Measurements from ENCODE around the gene NCBP1. TPM values are rescaled to one million over a fixed set of nuclear protein-coding genes. Genes with fewer than 3 reads are reported as not detected.
"Not testable (repeated sequence)": the region's sequence is repeated elsewhere in the genome, so short reads cannot be mapped to it uniquely, and the experiment has no call there.

NCBP1 gene
- total RNA-seq, 1 donor from 2014 or later: 52.2 TPM

- no peak for DNase-seq (ENCODE audit: low read depth, low spot score)
- no peak overlapping the region for H3K27ac Mint-ChIP-seq (ENCODE audit: unreplicated experiment)
- no peaks in the 10 kb centered on the region for H3K36me3 Mint-ChIP-seq (ENCODE audit: low read depth)
- TF ChIP-seq CTCF (conservative IDR thresholded peaks at IDR 0.05): no peak
- no peaks in the 10 kb centered on the region for H3K9me3 Mint-ChIP-seq
- H3K4me1 Mint-ChIP-seq: peaks cover 41% of the 10 kb centered on the region
- peak overlapping the region; percentile 92 for H3K4me3 Mint-ChIP-seq
- H3K27me3 Mint-ChIP-seq (ENCODE audit: low read depth): peaks cover 3% of the 10 kb centered on the region
Measured at GRCh38 chr9:97697837-97698236, 64.2 kb downstream of the NCBP1 start.

GRCh38 chr9:97698865-97699264, 65.2 kb downstream of the NCBP1 start:
- Mint-ChIP-seq H3K27me3 (ENCODE audit: low read depth) (peaks cover 11% of the 10 kb centered on the region), H3K27ac (ENCODE audit: unreplicated experiment) (no peak overlapping the region), H3K9me3 (no peaks in the 10 kb centered on the region), H3K36me3 (ENCODE audit: low read depth) (no peaks in the 10 kb centered on the region), H3K4me1 (peaks cover 37% of the 10 kb centered on the region), H3K4me3 (no peak overlapping the region)
- no peak for TF ChIP-seq CTCF (conservative IDR thresholded peaks at IDR 0.05)
- no peak for DNase-seq (ENCODE audit: low read depth, low spot score)

DNA sequence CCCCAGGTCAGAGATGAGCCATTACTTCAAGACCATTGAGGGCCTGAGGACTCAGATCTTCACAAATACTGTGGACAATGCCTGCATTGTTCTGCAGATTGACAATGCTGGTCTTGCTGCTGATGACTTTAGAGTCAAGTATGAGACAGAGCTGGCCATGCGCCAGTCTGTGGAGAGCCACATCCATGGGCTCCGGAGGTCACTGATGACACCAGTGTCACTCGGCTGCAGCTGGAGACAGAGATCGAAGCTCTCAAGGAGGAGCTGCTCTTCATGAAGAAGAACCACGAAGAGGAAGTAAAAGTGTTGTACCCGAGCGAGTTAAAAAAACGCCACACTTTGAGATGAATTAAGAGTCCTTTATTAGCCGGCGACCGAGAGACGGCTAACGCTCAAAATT, 65.7 kb downstream of the NCBP1 start:
- DNase-seq (ENCODE audit: low read depth, low spot score); H3K27ac Mint-ChIP-seq (ENCODE audit: unreplicated experiment); H3K36me3 Mint-ChIP-seq (ENCODE audit: low read depth); H3K4me3 Mint-ChIP-seq; H3K9me3 Mint-ChIP-seq: not testable (repeated sequence)
- peaks cover 13% of the 10 kb centered on the region for H3K27me3 Mint-ChIP-seq (ENCODE audit: low read depth)
- peaks cover 33% of the 10 kb centered on the region for H3K4me1 Mint-ChIP-seq

- H3K27ac Mint-ChIP-seq (ENCODE audit: unreplicated experiment); H3K9me3 Mint-ChIP-seq; DNase-seq (ENCODE audit: low read depth, low spot score); H3K36me3 Mint-ChIP-seq (ENCODE audit: low read depth): not testable (repeated sequence)
- H3K4me1 Mint-ChIP-seq: peaks cover 28% of the 10 kb centered on the region
- peak overlapping the region; percentile 4 for H3K4me3 Mint-ChIP-seq
- H3K27me3 Mint-ChIP-seq (ENCODE audit: low read depth): peaks cover 19% of the 10 kb centered on the region
Measured at GRCh38 chr9:97699824-97700223, 66.2 kb downstream of the NCBP1 start.

- Mint-ChIP-seq H3K27ac (ENCODE audit: unreplicated experiment) (no peak overlapping the region), H3K36me3 (ENCODE audit: low read depth) (no peaks in the 10 kb centered on the region), H3K27me3 (ENCODE audit: low read depth) (peaks cover 56% of the 10 kb centered on the region), H3K4me1 (peaks cover 4% of the 10 kb centered on the region), H3K4me3 (no peak overlapping the region), H3K9me3 (no peaks in the 10 kb centered on the region)
- no peak for DNase-seq (ENCODE audit: low read depth, low spot score)
- TF ChIP-seq CTCF (conservative IDR thresholded peaks at IDR 0.05): no peak
Measured at GRCh38 chr9:97703437-97704344, 70.1 kb downstream of the NCBP1 start.

DNA sequence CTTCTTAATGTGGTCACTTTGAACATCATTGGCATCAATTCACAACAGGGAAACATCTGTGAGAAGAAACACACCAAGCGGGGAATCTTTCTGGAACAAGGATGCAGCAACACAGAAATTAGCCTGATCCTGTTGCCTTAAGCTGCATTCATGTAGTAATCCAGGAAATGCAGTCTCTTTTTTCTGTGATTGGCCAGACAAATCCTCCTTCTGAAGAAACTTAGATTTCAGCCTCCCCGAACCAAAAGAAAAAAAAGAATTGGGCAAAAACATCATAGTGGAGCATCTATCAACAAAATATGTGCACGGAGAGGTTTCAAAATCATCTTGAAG, 70.7 kb downstream of the NCBP1 start:
- H3K36me3 Mint-ChIP-seq (ENCODE audit: low read depth): no peaks in the 10 kb centered on the region
- H3K4me3 Mint-ChIP-seq: no peak overlapping the region
- no peaks in the 10 kb centered on the region for H3K9me3 Mint-ChIP-seq
- H3K27me3 Mint-ChIP-seq (ENCODE audit: low read depth): peaks cover 58% of the 10 kb centered on the region
- DNase-seq (ENCODE audit: low read depth, low spot score): no peak
- TF ChIP-seq CTCF (conservative IDR thresholded peaks at IDR 0.05): no peak
- peaks cover 2% of the 10 kb centered on the region for H3K4me1 Mint-ChIP-seq
- no peak overlapping the region for H3K27ac Mint-ChIP-seq (ENCODE audit: unreplicated experiment)
